DND-41 (cell line): ENCODE measurements around the gene TNFAIP8.

Experiments used
- ATAC-seq: fragments of 200-7000 bp; cut with Tn5 transposase; 3 replicates; pipeline ENCODE4 v1.9.1; 2021; ENCODE audit warnings: low read depth; ENCODE audit not compliant: insufficient read depth
- DNase-seq: peaks from one replicate; pipeline ENCODE4 v3.0.0-alpha.2; 2020
- H2AFZ ChIP-seq: 2 replicates; pipeline ENCODE4 v1.6.0; 2012; ENCODE audit warnings: low read depth, low read length
- H3K27ac ChIP-seq: 2 replicates; pipeline ENCODE4 v1.5.1; 2012; ENCODE audit warnings: low read length, inconsistent platforms
- H3K27me3 ChIP-seq: fragments of 200-600 bp; sonication (generic); 2 replicates; pipeline ENCODE4 v1.6.0; 2012; ENCODE audit warnings: low read length, mild to moderate bottlenecking, inconsistent platforms; ENCODE audit not compliant: insufficient read depth, poor library complexity
- H3K36me3 ChIP-seq: 2 replicates; pipeline ENCODE4 v1.5.1; 2012; ENCODE audit warnings: low read length, inconsistent platforms; ENCODE audit not compliant: insufficient read depth
- H3K4me1 ChIP-seq: 2 replicates; pipeline ENCODE4 v1.5.1; 2012; ENCODE audit warnings: mild to moderate bottlenecking, low read length; ENCODE audit not compliant: insufficient read depth
- H3K4me2 ChIP-seq: 2 replicates; pipeline ENCODE4 v1.6.0; 2012; ENCODE audit warnings: mild to moderate bottlenecking, moderate library complexity, low read length, inconsistent platforms; ENCODE audit not compliant: insufficient read depth
- H3K4me3 ChIP-seq, 2 experiments: fragments of 200-600 bp in 1 of 2; shearing (Covaris generic) in 1 of 2; 2 replicates each; pipeline ENCODE4 v1.5.1; 2012 to 2016; ENCODE audit warnings: inconsistent platforms in 2 of 2, low read length in 2 of 2, mild to moderate bottlenecking in 2 of 2, low read depth in 1 of 2, moderate library complexity in 1 of 2
- H3K79me2 ChIP-seq: 2 replicates; pipeline ENCODE4 v1.6.0; 2012; ENCODE audit warnings: low read length, inconsistent platforms; ENCODE audit not compliant: insufficient read depth
- H3K9ac ChIP-seq: 2 replicates; pipeline ENCODE4 v1.6.0; 2012; ENCODE audit warnings: low read depth, mild to moderate bottlenecking, inconsistent platforms, low read length, moderate library complexity
- H3K9me3 ChIP-seq: 2 replicates; pipeline ENCODE4 v1.5.1; 2012; ENCODE audit warnings: low read length, moderate library complexity, mild to moderate bottlenecking, inconsistent platforms; ENCODE audit not compliant: insufficient read depth, severe bottlenecking
- H4K20me1 ChIP-seq: 2 replicates; pipeline ENCODE4 v1.6.0; 2012; ENCODE audit warnings: low read length; ENCODE audit not compliant: insufficient read depth
- EZH2 ChIP-seq: IDR thresholded peaks from 3 replicates; pipeline ENCODE4 v1.6.1; 2012; ENCODE audit warnings: borderline replicate concordance, low read depth, mild to moderate bottlenecking, moderate library complexity, low read length, inconsistent platforms; ENCODE audit not compliant: severe bottlenecking
- TF ChIP-seq, protein P1 (sequence below): IDR thresholded peaks from 2 replicates; pipeline ENCODE4 v1.5.1; 2012; ENCODE audit warnings: borderline replicate concordance, low read length, moderate library complexity, mild to moderate bottlenecking; ENCODE audit not compliant: poor library complexity, severe bottlenecking; ENCODE audit errors: extremely low read depth

The TNFAIP8 gene

DNA sequence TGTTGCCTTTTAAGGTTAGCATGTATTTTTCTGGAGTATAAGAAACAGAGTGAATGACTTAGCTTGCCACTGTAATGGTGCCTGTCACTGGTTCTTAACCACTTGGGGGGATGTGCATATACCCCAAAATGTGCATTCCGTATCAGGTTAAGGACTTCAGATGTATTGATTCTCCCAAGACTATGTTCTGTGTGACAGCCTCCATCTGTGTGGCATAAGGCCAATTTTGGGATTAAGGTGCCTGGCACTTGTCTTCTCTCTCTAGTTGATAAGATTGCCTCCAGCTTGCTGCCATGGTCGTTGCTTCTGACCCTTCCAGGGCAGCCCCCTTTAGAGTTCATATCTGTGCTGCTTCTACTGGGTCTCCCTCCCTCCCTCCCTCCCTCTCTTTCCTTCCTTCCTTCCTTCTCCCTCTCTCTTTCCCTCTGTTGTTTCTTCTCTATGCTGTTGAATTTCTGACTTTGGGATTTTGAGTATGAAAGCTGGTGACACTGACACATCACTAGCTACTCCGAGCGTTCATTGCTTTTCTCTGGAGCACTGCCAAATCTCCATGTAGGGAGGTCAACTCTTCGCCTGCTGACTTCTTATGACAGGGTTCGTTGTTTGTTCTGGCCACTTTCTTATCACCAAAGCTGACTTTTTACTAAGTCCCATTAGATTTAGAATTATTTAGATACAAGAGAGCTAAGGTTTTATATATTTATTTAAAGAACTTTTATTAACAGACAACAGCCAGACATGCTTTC lies 31.0 kb downstream of the TNFAIP8 start:
- Histone ChIP-seq H3K4me1 (no peaks in the 10 kb centered on the region), H3K9ac (no peak overlapping the region), H4K20me1 (peaks cover 6% of the 10 kb centered on the region; the same call in 1 of the 2 replicates), H3K79me2 (peaks cover 97% of the 10 kb centered on the region), H3K27me3 (no peaks in the 10 kb centered on the region), H3K4me2 (no peak overlapping the region), H3K36me3 (0 out of 2 replicates have a peak, but pooled peaks cover 3% of the 10 kb centered on the region), H3K9me3 (no peaks in the 10 kb centered on the region), H2AFZ (no peak overlapping the region), H3K4me3 (no peak overlapping the region), H3K27ac (no peak overlapping the region)
- TF ChIP-seq, protein P1, sequence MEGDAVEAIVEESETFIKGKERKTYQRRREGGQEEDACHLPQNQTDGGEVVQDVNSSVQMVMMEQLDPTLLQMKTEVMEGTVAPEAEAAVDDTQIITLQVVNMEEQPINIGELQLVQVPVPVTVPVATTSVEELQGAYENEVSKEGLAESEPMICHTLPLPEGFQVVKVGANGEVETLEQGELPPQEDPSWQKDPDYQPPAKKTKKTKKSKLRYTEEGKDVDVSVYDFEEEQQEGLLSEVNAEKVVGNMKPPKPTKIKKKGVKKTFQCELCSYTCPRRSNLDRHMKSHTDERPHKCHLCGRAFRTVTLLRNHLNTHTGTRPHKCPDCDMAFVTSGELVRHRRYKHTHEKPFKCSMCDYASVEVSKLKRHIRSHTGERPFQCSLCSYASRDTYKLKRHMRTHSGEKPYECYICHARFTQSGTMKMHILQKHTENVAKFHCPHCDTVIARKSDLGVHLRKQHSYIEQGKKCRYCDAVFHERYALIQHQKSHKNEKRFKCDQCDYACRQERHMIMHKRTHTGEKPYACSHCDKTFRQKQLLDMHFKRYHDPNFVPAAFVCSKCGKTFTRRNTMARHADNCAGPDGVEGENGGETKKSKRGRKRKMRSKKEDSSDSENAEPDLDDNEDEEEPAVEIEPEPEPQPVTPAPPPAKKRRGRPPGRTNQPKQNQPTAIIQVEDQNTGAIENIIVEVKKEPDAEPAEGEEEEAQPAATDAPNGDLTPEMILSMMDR: no peak
- no peak for TF ChIP-seq EZH2
- DNase-seq (no peak), ATAC-seq (peak; percentile 13; the same call in 1 of the 3 replicates)

DNA sequence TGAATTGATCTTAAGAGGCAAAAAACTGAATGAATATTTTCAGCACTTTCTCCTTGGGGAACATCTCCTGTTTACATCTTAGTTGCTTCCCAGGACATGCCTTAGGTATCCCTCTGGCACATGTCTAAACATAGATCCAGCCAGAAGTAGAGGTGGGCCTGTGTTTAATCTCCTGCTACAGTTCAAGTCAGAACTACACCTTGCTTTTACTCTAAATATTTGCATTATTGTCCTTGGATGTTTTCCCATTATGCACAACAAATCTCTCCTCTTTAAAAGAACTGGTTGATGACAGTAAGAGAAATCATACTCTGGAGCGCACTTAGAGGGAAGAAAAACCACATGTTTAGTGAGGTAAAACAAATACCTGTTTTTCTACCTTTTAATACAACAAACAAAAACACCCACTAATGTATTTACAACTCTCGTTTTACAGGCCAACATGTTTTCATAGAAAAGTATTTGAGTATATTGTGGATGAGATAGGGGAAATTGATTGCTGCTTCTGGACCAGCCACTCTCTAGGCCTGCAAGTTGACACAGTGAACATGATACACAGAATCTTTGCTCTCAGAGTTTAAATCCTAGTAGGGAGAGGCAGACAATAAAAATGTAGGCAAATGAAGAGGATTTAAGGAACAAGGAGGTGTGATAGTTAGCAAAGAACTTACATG lies 32.3 kb downstream of the TNFAIP8 start:
- H3K79me2 ChIP-seq: peaks cover 95% of the 10 kb centered on the region

DNA sequence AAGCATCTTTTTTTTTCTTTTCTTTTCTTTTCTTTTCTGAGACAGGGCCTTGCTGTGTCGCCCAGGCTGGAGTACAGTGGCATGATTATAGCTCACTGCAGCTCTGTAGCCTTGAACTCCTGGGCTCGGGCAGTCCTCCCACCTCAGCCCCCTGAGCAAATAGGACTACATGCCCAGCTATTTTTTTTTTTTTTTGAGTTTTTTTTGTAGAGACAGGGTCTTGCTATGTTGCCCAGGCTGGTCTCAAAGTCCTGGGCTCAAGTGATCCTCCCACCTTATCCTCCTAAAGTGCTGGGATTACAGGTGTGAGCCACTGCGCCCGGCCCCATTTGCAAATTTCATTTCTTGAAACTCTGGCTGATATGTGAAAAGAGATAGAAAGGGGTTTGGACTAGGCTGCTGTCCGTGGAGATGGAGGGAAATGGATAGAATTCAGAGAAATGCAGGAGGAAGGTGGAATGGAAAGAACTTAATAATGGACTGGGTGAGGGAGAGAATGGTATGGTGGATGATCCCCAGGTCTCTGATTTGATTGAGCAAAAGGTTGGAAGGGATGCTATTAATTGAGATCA lies 32.9 kb downstream of the TNFAIP8 start:
- H3K4me3 ChIP-seq: no peak overlapping the region
- no peaks in the 10 kb centered on the region for H3K27me3 ChIP-seq
- no peaks in the 10 kb centered on the region for H3K9me3 ChIP-seq
- H2AFZ ChIP-seq: no peak overlapping the region
- no peak overlapping the region for H3K27ac ChIP-seq
- H3K9ac ChIP-seq: no peak overlapping the region
- TF ChIP-seq EZH2: no peak
- TF ChIP-seq, protein P1: no peak
- ATAC-seq (no peak), DNase-seq (no peak)
- H3K4me2 ChIP-seq: no peak overlapping the region
- peaks cover 3% of the 10 kb centered on the region; the same call in 1 of the 2 replicates for H4K20me1 ChIP-seq
- peaks cover 20% of the 10 kb centered on the region for H3K36me3 ChIP-seq
- H3K79me2 ChIP-seq: peaks cover 92% of the 10 kb centered on the region
- H3K4me1 ChIP-seq: no peaks in the 10 kb centered on the region

More for the DNA sequence above, 32.3 kb downstream of the TNFAIP8 start:
- TF ChIP-seq, protein P1: no peak
- TF ChIP-seq EZH2: no peak
- Histone ChIP-seq H3K9ac (no peak overlapping the region), H4K20me1 (peaks cover 3% of the 10 kb centered on the region; the same call in 1 of the 2 replicates), H3K4me2 (no peak overlapping the region), H3K4me1 (no peaks in the 10 kb centered on the region), H3K27ac (no peak overlapping the region), H3K27me3 (no peaks in the 10 kb centered on the region), H2AFZ (no peak overlapping the region), H3K9me3 (no peaks in the 10 kb centered on the region), H3K4me3 (no peak overlapping the region), H3K36me3 (peaks cover 14% of the 10 kb centered on the region)
- DNase-seq (no peak), ATAC-seq (no peak)
